ENCODE data around the gene URB1.
A peak's percentile ranks its signal among the peaks of the same experiment; 100 is the strongest.

Gene URB1

GRCh38 chr21:32347977-32348376 lies 44.8 kb downstream of the URB1 start:
- no peak overlapping the region for H3K4me3 ChIP-seq (ENCODE audit: low read length)
- no peaks in the 10 kb centered on the region for H3K4me1 ChIP-seq (ENCODE audit: control insufficient read depth, insufficient read depth, low read length)
- H3K27me3 ChIP-seq (ENCODE audit: control insufficient read depth, insufficient read depth, low read length): no peaks in the 10 kb centered on the region
- no peak overlapping the region for H3K27ac ChIP-seq (ENCODE audit: low read depth, low read length)
- no peak overlapping the region for H3K9ac ChIP-seq (ENCODE audit: low read length)
- H3K36me3 ChIP-seq (ENCODE audit: control insufficient read depth, insufficient read depth, low read length): peaks cover 60% of the 10 kb centered on the region

GRCh38 chr21:32347351-32347750 lies 45.5 kb downstream of the URB1 start:
- no peak overlapping the region for H3K9ac ChIP-seq (ENCODE audit: low read length)
- no peak overlapping the region for H3K27ac ChIP-seq (ENCODE audit: low read depth, low read length)
- peaks cover 56% of the 10 kb centered on the region for H3K36me3 ChIP-seq (ENCODE audit: control insufficient read depth, insufficient read depth, low read length)
- H3K27me3 ChIP-seq (ENCODE audit: control insufficient read depth, insufficient read depth, low read length): no peaks in the 10 kb centered on the region
- H3K4me1 ChIP-seq (ENCODE audit: control insufficient read depth, insufficient read depth, low read length): no peaks in the 10 kb centered on the region
- H3K4me3 ChIP-seq (ENCODE audit: low read length): no peak overlapping the region

GRCh38 chr21:32346951-32347350 lies 45.9 kb downstream of the URB1 start:
- Histone ChIP-seq H3K4me1 (ENCODE audit: control insufficient read depth, insufficient read depth, low read length) (no peaks in the 10 kb centered on the region), H3K27ac (ENCODE audit: low read depth, low read length) (no peak overlapping the region), H3K36me3 (ENCODE audit: control insufficient read depth, insufficient read depth, low read length) (peaks cover 52% of the 10 kb centered on the region), H3K9ac (ENCODE audit: low read length) (no peak overlapping the region), H3K4me3 (ENCODE audit: low read length) (no peak overlapping the region), H3K27me3 (ENCODE audit: control insufficient read depth, insufficient read depth, low read length) (no peaks in the 10 kb centered on the region)

- Histone ChIP-seq H3K9ac (ENCODE audit: low read length) (no peak overlapping the region), H3K4me1 (ENCODE audit: control insufficient read depth, insufficient read depth, low read length) (no peaks in the 10 kb centered on the region), H3K4me3 (ENCODE audit: low read length) (no peak overlapping the region), H3K27me3 (ENCODE audit: control insufficient read depth, insufficient read depth, low read length) (no peaks in the 10 kb centered on the region), H3K27ac (ENCODE audit: low read depth, low read length) (no peak overlapping the region), H3K36me3 (ENCODE audit: control insufficient read depth, insufficient read depth, low read length) (peaks cover 47% of the 10 kb centered on the region)
These were observed 51.7 kb downstream of the URB1 start for GRCh38 chr21:32340863-32341848.

GRCh38 chr21:32338209-32338921 lies 54.4 kb downstream of the URB1 start:
- Histone ChIP-seq H3K9ac (ENCODE audit: low read length) (no peak overlapping the region), H3K27me3 (ENCODE audit: control insufficient read depth, insufficient read depth, low read length) (no peaks in the 10 kb centered on the region), H3K4me1 (ENCODE audit: control insufficient read depth, insufficient read depth, low read length) (no peaks in the 10 kb centered on the region), H3K4me3 (ENCODE audit: low read length) (no peak overlapping the region), H3K27ac (ENCODE audit: low read depth, low read length) (no peak overlapping the region), H3K36me3 (ENCODE audit: control insufficient read depth, insufficient read depth, low read length) (peaks cover 41% of the 10 kb centered on the region)

GRCh38 chr21:32337206-32337605 lies 55.6 kb downstream of the URB1 start:
- H3K9ac ChIP-seq (ENCODE audit: low read length): no peak overlapping the region
- no peak overlapping the region for H3K27ac ChIP-seq (ENCODE audit: low read depth, low read length)
- H3K4me3 ChIP-seq (ENCODE audit: low read length): no peak overlapping the region
- H3K27me3 ChIP-seq (ENCODE audit: control insufficient read depth, insufficient read depth, low read length): no peaks in the 10 kb centered on the region
- peaks cover 44% of the 10 kb centered on the region for H3K36me3 ChIP-seq (ENCODE audit: control insufficient read depth, insufficient read depth, low read length)
- H3K4me1 ChIP-seq (ENCODE audit: control insufficient read depth, insufficient read depth, low read length): no peaks in the 10 kb centered on the region

GRCh38 chr21:32336711-32337110 lies 56.1 kb downstream of the URB1 start:
- Histone ChIP-seq H3K27ac (ENCODE audit: low read depth, low read length) (no peak overlapping the region), H3K36me3 (ENCODE audit: control insufficient read depth, insufficient read depth, low read length) (peaks cover 44% of the 10 kb centered on the region), H3K4me1 (ENCODE audit: control insufficient read depth, insufficient read depth, low read length) (no peaks in the 10 kb centered on the region), H3K4me3 (ENCODE audit: low read length) (no peak overlapping the region), H3K27me3 (ENCODE audit: control insufficient read depth, insufficient read depth, low read length) (no peaks in the 10 kb centered on the region), H3K9ac (ENCODE audit: low read length) (no peak overlapping the region)

- H3K4me3 ChIP-seq (ENCODE audit: low read length): no peak overlapping the region
- no peaks in the 10 kb centered on the region for H3K27me3 ChIP-seq (ENCODE audit: control insufficient read depth, insufficient read depth, low read length)
- peak overlapping the region; percentile 30 for H3K27ac ChIP-seq (ENCODE audit: low read depth, low read length)
- no peaks in the 10 kb centered on the region for H3K4me1 ChIP-seq (ENCODE audit: control insufficient read depth, insufficient read depth, low read length)
- H3K9ac ChIP-seq (ENCODE audit: low read length): no peak overlapping the region
- H3K36me3 ChIP-seq (ENCODE audit: control insufficient read depth, insufficient read depth, low read length): peaks cover 40% of the 10 kb centered on the region
These were observed 56.9 kb downstream of the URB1 start for GRCh38 chr21:32335601-32336575.

- H3K36me3 ChIP-seq (ENCODE audit: control insufficient read depth, insufficient read depth, low read length): peaks cover 34% of the 10 kb centered on the region
These were observed 57.8 kb downstream of the URB1 start for GRCh38 chr21:32334980-32335531.

GRCh38 chr21:32333953-32334673 lies 58.7 kb downstream of the URB1 start:
- Histone ChIP-seq H3K9ac (ENCODE audit: low read length) (no peak overlapping the region), H3K4me3 (ENCODE audit: low read length) (no peak overlapping the region), H3K4me1 (ENCODE audit: control insufficient read depth, insufficient read depth, low read length) (peaks cover 1% of the 10 kb centered on the region), H3K27ac (ENCODE audit: low read depth, low read length) (no peak overlapping the region), H3K36me3 (ENCODE audit: control insufficient read depth, insufficient read depth, low read length) (peaks cover 31% of the 10 kb centered on the region), H3K27me3 (ENCODE audit: control insufficient read depth, insufficient read depth, low read length) (no peaks in the 10 kb centered on the region)

More at GRCh38 chr21:32334980-32335531, 57.8 kb downstream of the URB1 start:
- Histone ChIP-seq H3K9ac (ENCODE audit: low read length) (no peak overlapping the region), H3K4me1 (ENCODE audit: control insufficient read depth, insufficient read depth, low read length) (no peaks in the 10 kb centered on the region), H3K27me3 (ENCODE audit: control insufficient read depth, insufficient read depth, low read length) (no peaks in the 10 kb centered on the region), H3K27ac (ENCODE audit: low read depth, low read length) (peak overlapping the region; percentile 12), H3K4me3 (ENCODE audit: low read length) (no peak overlapping the region)

GRCh38 chr21:32332463-32332951 lies 60.3 kb downstream of the URB1 start:
- H3K36me3 ChIP-seq (ENCODE audit: control insufficient read depth, insufficient read depth, low read length): peaks cover 27% of the 10 kb centered on the region
- peaks cover 8% of the 10 kb centered on the region for H3K4me1 ChIP-seq (ENCODE audit: control insufficient read depth, insufficient read depth, low read length)

More at GRCh38 chr21:32332463-32332951, 60.3 kb downstream of the URB1 start:
- no peaks in the 10 kb centered on the region for H3K27me3 ChIP-seq (ENCODE audit: control insufficient read depth, insufficient read depth, low read length)
- no peak overlapping the region for H3K4me3 ChIP-seq (ENCODE audit: low read length)
- H3K27ac ChIP-seq (ENCODE audit: low read depth, low read length): no peak overlapping the region
- H3K9ac ChIP-seq (ENCODE audit: low read length): no peak overlapping the region

Data from rectal smooth muscle tissue (tissue), 1 donor.